Stimulated activated naive CD4-positive, alpha-beta T cell (primary cell): Measurements from ENCODE around the gene MYDGF.
"Not testable (repeated sequence)": the region's sequence is repeated elsewhere in the genome, so short reads cannot be mapped to it uniquely, and the experiment has no call there.

Source experiments
- DNase-seq, 6 experiments: peaks; one replicate each; lab custom pipeline; 2025; lab: John Stamatoyannopoulos, UW

The MYDGF gene

DNA sequence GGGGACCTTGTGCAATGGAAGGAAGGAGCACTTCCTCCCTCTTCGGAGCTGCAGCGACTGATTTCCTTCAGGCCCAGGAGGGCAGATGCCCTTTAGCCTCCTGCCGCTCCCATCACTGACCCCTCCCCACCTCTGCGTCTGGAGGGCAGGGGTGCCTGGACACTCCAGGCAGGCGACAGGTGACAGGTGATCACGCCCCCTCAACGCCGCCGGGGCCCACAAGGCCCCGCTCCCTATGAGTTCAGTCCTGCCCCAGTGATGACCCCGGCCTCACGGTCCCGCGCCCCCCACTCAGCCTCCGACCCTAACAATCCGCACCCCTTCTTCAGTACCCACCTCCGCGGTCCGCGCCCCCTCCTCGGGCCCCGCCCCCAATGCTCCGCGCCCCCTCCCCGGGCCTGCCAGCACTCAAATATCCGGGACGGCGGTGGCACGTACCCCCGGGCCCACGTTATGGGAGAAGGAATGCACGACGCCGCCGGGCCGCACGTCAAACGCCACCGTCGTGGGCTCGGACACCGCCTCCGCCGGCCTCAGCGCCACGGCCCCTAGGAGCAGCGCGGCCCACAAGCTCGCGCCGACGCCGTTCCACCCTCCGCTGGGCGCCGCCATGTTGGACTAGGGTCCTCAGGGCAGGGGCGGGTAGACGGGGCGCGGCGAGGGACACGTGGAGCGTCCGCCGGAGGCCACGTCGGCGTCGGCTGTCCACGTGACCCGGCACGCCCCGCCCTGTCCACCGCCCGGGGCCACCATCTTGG, at the start of gene MYDGF:
MYDGF (minus strand) TSS at position 620 of the 758 bp plus-strand sequence; CDS start at position 612, 8 bp downstream.
- DNase-seq: peak; percentile 79 to 91 (median 90)

GRCh38 chr19:4719499-4719866, 49.3 kb upstream of the MYDGF start:
- no peak for DNase-seq

DNA sequence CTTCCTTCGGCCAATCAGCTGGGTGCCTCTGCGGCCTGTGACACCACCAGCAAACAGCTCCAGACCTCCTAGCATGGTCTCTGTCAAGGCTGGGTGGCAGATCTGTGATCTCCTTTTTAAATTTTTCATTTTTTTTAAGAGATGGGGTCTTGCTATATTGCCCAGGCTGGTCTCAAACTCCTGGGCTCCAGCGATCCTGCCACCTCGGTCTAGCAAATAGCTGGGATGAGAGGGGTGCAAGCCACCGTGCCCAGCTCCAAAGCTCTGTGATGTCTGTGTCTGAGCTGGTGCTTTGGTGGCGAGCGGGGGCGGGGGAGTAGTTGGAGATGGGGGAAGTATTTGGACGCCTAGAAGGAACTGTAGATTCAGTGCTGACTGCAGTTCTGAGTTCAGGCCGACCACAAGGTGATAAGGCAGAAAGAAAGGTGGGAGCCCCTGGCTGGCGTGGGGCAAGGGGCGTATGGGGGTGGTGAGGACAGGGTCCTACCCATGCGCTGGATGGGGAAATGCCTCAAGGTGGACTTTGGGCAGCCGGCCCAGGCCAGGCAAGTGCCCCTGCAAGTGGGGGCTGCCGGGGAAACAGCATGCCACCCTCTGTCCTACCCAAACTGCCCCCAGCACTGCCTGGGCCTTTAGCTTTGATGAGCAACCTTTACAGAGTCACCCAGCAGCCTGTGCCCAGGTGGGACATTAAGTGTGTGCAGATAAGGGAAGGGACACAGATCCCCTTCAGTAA, 48.0 kb upstream of the MYDGF start:
- DNase-seq: no peak

DNA sequence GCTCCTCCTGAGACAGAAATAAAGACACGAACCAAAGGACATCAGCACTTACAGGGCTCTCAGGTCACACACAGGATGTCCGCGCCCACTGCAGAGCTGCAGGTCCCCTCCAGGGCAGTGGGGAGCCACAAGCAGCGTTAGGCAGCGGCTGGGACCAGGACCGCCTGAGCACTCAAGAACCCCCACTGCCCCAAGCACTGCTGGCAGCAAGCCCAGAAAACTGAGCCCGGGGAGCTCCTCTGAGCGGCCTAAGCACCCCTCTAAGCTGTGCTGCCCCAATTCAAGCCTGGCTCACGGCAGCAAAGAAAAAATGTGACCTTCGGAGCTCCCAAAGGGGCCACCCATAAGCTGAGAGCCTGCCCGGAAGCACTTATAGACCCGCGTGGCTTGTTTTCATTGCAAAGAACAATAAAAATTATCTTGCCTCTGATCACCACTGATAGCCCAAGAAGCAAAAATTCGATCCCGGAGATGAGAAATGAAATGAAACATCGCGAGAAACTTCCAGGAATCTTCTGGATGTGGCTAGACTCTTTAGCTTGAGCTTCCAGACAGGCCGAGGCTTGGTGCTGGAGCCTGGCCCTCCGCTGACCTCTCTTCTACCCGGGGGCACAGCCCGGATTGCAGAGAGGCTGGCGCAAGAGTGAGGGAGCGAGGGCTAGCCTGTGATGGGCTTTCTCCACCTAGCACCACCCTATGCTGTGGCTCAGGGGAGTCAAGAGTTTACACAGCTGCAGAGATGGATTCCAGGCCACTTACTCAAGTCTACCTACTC, 47.2 kb upstream of the MYDGF start:
- no peak for DNase-seq

DNA sequence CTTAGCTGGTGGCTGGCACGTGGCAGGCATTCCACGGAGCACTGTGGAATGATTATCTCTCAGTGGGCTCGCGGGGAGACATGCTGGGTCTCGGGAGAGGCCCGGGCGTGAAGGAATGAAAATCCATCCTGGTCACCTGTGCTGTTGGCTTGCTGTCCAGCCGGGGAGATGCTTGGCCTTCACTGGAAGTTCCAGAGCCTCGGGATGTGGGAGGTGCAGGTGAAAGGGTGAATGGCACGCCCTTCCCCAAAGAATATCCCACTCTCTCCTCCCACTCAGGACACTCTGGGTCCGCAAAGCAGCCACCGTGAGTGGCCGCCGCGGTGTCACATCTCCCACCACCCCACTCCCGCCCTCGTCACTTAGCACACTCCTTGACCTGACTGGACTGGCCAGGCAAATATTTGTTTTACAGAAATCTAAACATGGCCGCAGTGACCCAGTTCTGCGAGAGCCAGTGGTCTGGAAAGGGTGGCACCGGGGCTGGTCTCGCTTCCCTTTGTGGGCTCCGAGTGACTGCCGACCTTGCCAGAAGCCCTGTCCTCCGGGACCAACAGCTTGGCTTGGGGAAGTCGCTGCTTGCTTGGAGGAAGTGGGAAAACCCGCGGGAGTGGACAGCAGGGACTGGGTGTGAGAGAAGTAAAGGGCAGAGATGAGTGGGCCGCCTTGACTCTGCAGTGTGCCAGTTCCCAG, 45.5 kb upstream of the MYDGF start:
- DNase-seq: no peak

- not testable (repeated sequence) for DNase-seq
These were observed 45.0 kb upstream of the MYDGF start for GRCh38 chr19:4715178-4715528.

DNA sequence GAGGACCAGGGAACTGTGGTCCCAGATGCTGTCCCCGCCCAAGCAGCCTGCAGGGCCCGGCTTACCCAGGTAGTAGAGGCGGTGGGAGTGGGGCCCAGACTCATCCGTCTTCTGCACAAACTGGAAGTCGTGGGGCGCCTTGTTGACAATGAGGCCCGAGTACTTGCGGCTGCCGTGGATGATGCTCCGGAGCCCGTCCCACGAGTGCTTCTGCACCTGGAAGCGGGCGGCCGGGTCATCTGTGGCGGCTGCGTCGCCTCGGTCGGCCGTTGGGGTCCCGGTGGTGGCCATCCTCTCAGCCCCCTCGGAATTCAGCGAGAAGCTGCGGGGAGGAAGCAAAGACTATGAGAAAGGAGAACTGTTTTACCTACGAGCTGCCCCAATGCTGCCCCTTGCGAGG, 43.9 kb upstream of the MYDGF start:
- DNase-seq: no peak

DNA sequence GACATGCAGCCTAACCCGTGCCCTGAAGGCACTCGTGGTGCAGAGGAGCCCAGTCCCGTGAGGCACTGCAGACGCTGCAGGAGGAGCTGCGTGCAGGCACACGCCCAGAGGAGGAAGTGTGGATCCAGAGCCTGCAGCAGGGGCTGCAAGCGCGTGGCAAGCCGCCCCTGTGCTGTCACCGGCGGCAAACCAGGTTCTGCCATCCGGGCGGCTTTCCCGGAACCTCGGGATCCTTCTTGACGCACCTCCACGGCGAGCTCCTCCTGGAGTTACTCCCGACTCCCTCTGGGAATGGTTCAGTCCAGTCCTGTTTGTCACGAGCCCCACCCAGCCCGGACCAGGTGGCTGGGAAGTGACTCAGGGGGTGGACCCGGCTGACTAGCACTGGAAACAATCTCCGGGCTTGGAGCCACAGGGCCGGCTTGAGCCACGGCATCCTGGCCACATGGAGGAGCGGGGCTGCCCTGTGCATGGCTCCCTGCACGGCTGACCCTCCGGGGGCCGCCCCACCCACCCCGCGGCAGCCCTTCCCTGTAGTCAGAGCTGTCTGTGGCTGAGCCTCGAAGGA, 43.3 kb upstream of the MYDGF start:
- DNase-seq: no peak

- DNase-seq: no peak
These were observed 42.6 kb upstream of the MYDGF start for GRCh38 chr19:4712771-4713170.

- no peak for DNase-seq
These were observed 41.1 kb upstream of the MYDGF start for GRCh38 chr19:4711211-4711610.

DNA sequence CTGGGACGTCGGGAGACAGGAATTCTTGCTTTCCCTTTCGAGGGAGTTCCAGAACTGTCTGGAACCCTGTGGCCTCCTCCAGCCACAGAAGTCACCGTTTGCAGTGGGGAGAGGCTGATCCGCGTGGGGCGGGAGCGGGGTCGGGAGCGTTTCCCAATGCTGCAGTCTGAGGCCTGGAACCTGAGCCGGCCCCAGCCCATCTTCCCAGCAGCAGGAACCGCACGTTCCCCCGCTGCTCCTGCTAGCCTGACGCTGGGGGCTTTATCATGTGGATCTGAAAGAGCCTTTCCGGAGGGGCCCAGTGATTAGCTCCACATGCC, 40.1 kb upstream of the MYDGF start:
- DNase-seq: no peak

- DNase-seq: no peak
These were observed 39.5 kb upstream of the MYDGF start for GRCh38 chr19:4709440-4710280.

DNA sequence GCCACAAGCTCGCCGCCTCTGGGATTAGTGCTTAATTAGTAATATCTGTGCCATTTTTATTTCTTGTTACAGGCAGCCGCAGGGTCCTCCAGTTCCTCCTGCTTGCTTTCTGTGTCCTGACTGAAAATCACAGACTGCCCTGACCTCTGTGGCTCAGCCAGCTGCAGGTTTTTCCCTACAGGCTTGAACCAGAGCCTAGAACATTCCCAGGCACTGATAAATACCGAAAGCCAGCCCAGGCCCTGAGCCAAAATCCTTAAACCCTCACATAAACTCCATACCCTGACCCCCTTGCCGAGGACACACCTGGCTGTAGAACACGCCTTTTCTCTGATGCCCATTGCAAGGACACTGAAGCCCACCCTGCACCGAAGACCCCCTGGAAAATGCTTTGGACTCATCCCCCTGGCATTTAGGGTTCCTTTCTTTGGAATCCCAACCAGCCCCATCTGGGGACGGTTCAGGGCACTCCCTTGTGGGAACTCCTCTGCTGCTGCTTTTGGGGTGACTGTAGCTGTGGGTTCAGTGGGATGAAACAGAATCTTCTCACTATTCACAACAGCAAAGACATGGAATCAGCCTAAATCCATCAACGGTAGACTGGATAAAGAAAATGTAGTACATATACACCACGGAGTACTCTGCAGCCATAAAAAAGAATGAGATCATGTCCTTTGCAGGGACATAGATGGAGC, 38.0 kb upstream of the MYDGF start:
- no peak for DNase-seq

GRCh38 chr19:4707322-4707721, 37.2 kb upstream of the MYDGF start:
- DNase-seq: no peak

DNA sequence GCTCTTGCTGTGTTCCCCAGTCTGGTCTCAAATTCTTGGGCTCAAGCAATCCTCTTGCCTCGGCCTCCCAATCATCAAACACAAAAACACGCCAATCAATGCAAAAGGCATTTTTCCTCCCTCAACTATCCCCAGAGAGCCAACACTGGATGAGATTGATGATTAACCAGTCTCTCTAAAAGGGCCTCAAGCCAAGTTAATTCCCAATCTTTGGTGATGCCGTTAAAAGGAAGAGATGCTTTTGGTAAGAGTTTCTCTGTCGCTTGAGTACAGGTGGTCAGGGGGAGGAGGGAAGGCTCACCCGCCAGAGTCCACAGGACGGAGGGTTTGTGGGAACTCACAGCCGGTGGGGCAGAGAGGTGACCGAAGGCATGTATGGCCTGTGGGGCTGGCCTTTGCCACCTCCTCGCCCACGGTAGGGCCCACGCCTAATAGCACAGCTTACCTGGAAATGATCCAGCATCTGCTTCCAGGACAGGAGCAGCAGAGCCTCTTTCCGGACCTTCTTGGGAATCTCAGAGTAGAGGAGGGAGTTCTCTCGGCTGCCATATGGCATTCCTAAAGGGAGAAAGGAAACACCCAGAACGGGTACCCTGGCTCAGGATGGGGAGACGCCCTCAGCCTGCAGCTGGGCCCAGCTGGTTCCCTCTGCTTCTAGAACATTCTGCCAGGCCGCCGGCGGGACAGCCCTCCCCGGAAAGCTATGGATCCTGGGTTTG, 35.4 kb upstream of the MYDGF start:
- DNase-seq: no peak

GRCh38 chr19:4704317-4704673, 34.2 kb upstream of the MYDGF start:
- no peak for DNase-seq

DNA sequence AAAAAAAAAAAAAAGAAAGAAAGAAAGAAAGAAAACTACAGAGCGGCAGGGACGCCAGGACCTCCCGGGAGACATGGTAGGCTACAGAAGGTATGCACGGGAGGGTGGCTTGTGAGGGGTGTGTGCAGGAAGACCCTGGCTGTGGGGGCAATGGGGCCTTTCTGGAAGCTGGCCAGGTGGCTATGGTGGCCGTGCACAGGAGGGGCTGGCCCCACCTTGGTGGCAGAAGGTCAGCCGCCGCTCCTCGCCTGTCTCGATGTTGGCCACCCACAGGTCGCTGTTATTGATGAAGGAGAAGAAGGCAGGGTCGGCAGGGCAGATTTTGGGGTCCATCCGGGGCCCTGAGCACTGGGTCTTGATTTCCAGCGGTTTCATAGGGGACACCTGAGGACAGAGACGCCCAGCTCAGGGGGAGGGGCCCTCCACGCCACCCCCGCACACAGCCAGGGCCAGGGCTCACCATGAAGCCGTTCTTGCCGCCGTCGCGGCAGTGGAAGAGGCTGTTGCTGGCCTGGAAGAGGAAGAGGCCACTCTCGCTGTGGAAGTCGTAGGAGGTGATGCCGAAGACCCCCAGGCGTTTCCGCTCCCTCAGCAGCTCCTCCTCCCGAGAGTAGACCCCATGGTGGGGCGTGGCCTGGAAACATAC, 33.7 kb upstream of the MYDGF start:
- DNase-seq: no peak

DNA sequence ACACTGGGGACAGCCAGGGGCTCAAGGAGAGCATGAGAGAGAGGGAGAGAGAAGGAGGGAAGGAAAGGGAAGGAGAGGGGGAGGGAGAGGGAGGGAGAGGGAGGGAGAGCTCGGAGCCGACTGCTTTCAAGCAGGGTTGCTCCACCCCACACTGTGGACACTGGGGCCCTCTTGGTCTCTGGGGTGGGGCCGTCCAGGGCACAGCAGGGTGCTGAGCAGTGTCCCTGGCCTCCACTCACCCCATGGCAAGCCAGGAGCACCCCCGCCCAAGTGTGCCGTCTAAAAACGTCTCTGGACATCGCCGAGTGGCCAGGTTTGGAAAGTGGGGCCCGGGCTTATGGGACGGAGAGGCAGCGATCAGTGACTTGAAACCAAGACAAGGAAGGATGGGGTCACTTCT, 32.6 kb upstream of the MYDGF start:
- DNase-seq: no peak

- DNase-seq: no peak
These were observed 31.4 kb upstream of the MYDGF start for GRCh38 chr19:4701557-4701956.

- no peak for DNase-seq
These were observed 30.5 kb upstream of the MYDGF start for GRCh38 chr19:4700693-4700970.
